Measurements from ENCODE around the gene LRRC17.
"Not testable (repeated sequence)": the region's sequence is repeated elsewhere in the genome, so short reads cannot be mapped to it uniquely, and the experiment has no call there.

Gene LRRC17

GRCh38 chr7:102966465-102966864 is 53.7 kb downstream of the LRRC17 start:
- no peak for TF ChIP-seq CTCF (IDR thresholded peaks at IDR 0.05; ENCODE audit: low read depth, low read length)
- H3K4me3 ChIP-seq (ENCODE audit: low read depth, low read length): no peak overlapping the region

GRCh38 chr7:102967798-102968197 is 55.0 kb downstream of the LRRC17 start:
- no peak for TF ChIP-seq CTCF (IDR thresholded peaks at IDR 0.05; ENCODE audit: low read depth, low read length)
- no peak overlapping the region for H3K4me3 ChIP-seq (ENCODE audit: low read depth, low read length)

- no peak for TF ChIP-seq CTCF (IDR thresholded peaks at IDR 0.05; ENCODE audit: low read depth, low read length)
Observed at GRCh38 chr7:102973096-102973802, 60.4 kb downstream of the LRRC17 start.

GRCh38 chr7:102974366-102975236 is 61.8 kb downstream of the LRRC17 start:
- no peak overlapping the region for H3K4me3 ChIP-seq (ENCODE audit: low read depth, low read length)
- no peak for TF ChIP-seq CTCF (IDR thresholded peaks at IDR 0.05; ENCODE audit: low read depth, low read length)

More at GRCh38 chr7:102973096-102973802, 60.4 kb downstream of the LRRC17 start:
- H3K4me3 ChIP-seq (ENCODE audit: low read depth, low read length): no peak overlapping the region

- TF ChIP-seq CTCF (IDR thresholded peaks at IDR 0.05; ENCODE audit: low read depth, low read length): no peak
- H3K4me3 ChIP-seq (ENCODE audit: low read depth, low read length): no peak overlapping the region
Observed at GRCh38 chr7:102975854-102976253, 63.1 kb downstream of the LRRC17 start.

GRCh38 chr7:102976493-102976892 is 63.7 kb downstream of the LRRC17 start:
- TF ChIP-seq CTCF (IDR thresholded peaks at IDR 0.05; ENCODE audit: low read depth, low read length): no peak
- H3K4me3 ChIP-seq (ENCODE audit: low read depth, low read length): no peak overlapping the region

GRCh38 chr7:102977586-102977985 is 64.8 kb downstream of the LRRC17 start:
- H3K4me3 ChIP-seq (ENCODE audit: low read depth, low read length): not testable (repeated sequence)
